HG02763 (cell line): ENCODE measurements around the gene ARPC1A.
"Not testable (repeated sequence)": the region's sequence is repeated elsewhere in the genome, so short reads cannot be mapped to it uniquely, and the experiment has no call there.

Source experiments
- ATAC-seq: cut with Tn5 transposase; IDR thresholded peaks from one replicate; pipeline ENCODE4 v1.9.1; 2021; ENCODE audit warnings: mild to moderate bottlenecking, moderate library complexity; ENCODE audit not compliant: unreplicated experiment

The ARPC1A gene

GRCh38 chr7:99407872-99408378 lies 82.2 kb downstream of the ARPC1A start:
- no peak for ATAC-seq

DNA sequence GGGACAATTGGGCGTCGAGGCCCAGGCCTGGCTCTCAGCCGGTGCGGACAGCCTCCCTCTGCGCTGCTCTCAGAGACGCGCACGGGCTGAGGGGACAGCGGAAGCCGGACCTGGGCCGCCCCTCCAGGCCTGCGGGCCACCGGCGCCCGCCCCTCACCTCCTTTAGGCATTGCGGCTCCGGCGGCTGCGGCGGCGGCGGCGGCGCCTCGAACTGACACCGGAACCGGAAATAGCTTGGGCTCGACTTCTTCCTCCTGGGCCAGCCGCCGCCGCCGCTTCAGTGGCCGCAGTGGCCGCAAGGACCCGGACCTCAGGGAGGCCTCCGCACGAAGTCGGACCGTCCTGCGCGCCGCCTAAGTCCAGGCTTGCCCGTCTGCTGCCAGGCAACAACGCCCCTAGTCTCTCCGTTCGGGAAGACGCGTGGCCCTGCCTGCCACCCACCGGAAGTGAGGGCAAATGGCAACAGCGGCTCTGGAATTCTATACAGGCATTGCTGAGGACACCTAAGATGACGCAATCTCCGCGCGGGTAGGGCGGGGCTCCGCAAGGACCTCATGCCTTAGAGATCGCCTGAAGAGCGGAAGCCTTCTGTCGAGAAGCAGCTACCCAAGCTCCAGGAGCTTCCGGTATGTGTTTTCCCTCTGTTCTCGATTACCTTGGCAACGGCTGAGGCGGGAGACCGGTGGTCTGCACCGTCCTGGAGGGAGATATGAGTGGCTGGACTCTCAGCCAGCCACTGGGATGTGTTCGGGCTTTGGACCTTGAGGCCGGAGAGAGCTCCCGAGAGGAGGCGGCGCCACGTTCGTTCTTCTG lies 82.9 kb downstream of the ARPC1A start, which contains the start of the genes BUD31 and PDAP1:
BUD31 (plus strand) TSS at position 591 of the 813 bp plus-strand sequence. CDS start 2,124 bp downstream, outside the sequence.
PDAP1 (minus strand) TSS at position 219 of the 813 bp plus-strand sequence; CDS start at position 170, 49 bp downstream.
- peak; percentile 74 for ATAC-seq

- peak; percentile 2 for ATAC-seq
These were observed 83.5 kb downstream of the ARPC1A start for GRCh38 chr7:99409192-99409572.

- ATAC-seq: no peak
These were observed 84.1 kb downstream of the ARPC1A start for GRCh38 chr7:99409806-99410205.

DNA sequence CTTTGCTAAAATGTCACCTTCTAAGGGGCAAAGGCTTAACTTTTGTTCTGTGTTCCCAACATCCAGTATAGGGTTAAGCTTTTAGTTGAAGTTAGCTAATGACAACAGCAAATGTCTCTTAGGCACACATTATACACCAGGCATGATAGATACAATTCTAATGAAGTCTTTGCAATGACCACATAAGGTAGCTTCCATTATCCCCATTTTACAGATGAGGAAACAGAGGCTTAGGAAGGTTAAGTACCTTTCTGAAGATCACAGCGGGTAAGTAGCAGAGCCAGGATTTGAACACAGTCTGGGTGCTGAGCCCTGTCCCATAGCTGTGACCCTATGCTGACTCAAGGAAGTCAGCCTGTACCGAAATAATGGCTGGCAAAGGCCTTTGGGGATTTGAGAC lies 84.9 kb downstream of the ARPC1A start:
- ATAC-seq: no peak

GRCh38 chr7:99415513-99416127 lies 89.9 kb downstream of the ARPC1A start:
- ATAC-seq: not testable (repeated sequence)
